ENCODE data around the gene KCNH2. TPM values are rescaled to one million over a fixed set of nuclear protein-coding genes. Genes with fewer than 3 reads are reported as not detected.

Gene KCNH2
- total and polyA plus RNA-seq, 2 of the 13 experiments (the other 11 are each of a cell fraction or from before 2014, with no cell fraction given): 0.09 to 0.11 TPM

DNA sequence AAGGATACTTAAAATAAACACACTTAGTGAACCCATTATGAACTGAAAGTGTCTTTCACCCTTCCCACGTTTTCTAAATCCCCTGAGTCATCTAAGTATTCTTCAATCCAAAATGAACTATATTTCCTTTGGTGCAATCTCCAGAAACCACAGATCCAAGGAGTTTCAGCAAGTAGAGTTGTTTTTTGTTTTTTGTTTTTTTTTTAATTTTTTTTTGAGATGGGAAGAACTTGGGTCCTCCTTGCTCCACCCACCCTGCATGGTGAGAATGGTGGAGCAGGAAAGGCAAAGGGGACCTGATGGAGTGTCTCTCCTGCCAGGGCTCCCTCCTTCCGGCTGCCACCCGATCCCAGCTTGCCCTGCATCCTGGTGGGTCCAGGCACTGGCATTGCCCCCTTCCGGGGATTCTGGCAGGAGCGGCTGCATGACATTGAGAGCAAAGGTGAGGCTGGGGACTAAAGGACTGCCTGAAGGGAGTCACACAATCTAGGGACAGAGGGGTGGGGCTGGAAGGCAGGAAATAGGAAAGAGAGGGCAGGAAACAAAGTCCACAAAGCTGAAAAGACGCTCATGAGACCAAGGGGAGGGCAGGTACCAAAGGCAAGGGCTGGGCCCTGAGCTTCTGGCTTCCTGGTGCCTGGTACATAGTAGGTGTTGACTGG is 34.0 kb upstream of the KCNH2 start (continued):
- peak; percentile 41 for TF ChIP-seq ZNF18 (CRISPR knock-in tag; IDR thresholded peaks at IDR 0.05; ENCODE audit: insufficient replicate concordance)
- no peak for TF ChIP-seq ZSCAN21 (CRISPR knock-in tag; IDR thresholded peaks at IDR 0.05; ENCODE audit: borderline replicate concordance)
- no peak for TF ChIP-seq HES4 (CRISPR knock-in tag; IDR thresholded peaks at IDR 0.05; ENCODE audit: borderline replicate concordance)
- no peak for TF ChIP-seq ARNT2 (CRISPR knock-in tag; IDR thresholded peaks at IDR 0.05; ENCODE audit: low read depth)
- TF ChIP-seq, protein P1, sequence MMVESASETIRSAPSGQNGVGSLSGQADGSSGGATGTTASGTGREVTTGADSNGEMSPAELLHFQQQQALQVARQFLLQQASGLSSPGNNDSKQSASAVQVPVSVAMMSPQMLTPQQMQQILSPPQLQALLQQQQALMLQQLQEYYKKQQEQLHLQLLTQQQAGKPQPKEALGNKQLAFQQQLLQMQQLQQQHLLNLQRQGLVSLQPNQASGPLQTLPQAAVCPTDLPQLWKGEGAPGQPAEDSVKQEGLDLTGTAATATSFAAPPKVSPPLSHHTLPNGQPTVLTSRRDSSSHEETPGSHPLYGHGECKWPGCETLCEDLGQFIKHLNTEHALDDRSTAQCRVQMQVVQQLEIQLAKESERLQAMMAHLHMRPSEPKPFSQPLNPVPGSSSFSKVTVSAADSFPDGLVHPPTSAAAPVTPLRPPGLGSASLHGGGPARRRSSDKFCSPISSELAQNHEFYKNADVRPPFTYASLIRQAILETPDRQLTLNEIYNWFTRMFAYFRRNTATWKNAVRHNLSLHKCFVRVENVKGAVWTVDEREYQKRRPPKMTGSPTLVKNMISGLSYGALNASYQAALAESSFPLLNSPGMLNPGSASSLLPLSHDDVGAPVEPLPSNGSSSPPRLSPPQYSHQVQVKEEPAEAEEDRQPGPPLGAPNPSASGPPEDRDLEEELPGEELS (CRISPR knock-in tag; IDR thresholded peaks at IDR 0.05): peak; percentile 54; the same call in 1 of the 2 replicates
- TF ChIP-seq, protein P2, sequence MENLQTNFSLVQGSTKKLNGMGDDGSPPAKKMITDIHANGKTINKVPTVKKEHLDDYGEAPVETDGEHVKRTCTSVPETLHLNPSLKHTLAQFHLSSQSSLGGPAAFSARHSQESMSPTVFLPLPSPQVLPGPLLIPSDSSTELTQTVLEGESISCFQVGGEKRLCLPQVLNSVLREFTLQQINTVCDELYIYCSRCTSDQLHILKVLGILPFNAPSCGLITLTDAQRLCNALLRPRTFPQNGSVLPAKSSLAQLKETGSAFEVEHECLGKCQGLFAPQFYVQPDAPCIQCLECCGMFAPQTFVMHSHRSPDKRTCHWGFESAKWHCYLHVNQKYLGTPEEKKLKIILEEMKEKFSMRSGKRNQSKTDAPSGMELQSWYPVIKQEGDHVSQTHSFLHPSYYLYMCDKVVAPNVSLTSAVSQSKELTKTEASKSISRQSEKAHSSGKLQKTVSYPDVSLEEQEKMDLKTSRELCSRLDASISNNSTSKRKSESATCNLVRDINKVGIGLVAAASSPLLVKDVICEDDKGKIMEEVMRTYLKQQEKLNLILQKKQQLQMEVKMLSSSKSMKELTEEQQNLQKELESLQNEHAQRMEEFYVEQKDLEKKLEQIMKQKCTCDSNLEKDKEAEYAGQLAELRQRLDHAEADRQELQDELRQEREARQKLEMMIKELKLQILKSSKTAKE (CRISPR knock-in tag; IDR thresholded peaks at IDR 0.05; ENCODE audit: borderline replicate concordance): no peak
- peak; percentile 46; the same call in 1 of the 2 replicates for TF ChIP-seq ZFY (CRISPR knock-in tag; IDR thresholded peaks at IDR 0.05)
- no peak for TF ChIP-seq SRSF9 (IDR thresholded peaks at IDR 0.05; ENCODE audit: borderline replicate concordance, insufficient read depth, low read depth, low read length, poor library complexity, severe bottlenecking)
- TF ChIP-seq FOXP1 (IDR thresholded peaks at IDR 0.05): no peak
- TF ChIP-seq FOXP1 (CRISPR knock-in tag; IDR thresholded peaks at IDR 0.05): no peak
- peak; percentile 15; the same call in 1 of the 2 replicates for TF ChIP-seq TFE3 (CRISPR knock-in tag; IDR thresholded peaks at IDR 0.05)
- no peak for TF ChIP-seq RFX3 (CRISPR knock-in tag; IDR thresholded peaks at IDR 0.05)
- no peak for TF ChIP-seq PHB2 (IDR thresholded peaks at IDR 0.05; ENCODE audit: partially characterized antibody)
- TF ChIP-seq ZNF615 (CRISPR knock-in tag; IDR thresholded peaks at IDR 0.05; ENCODE audit: borderline replicate concordance): no peak
- TF ChIP-seq FOXO1 (CRISPR knock-in tag; IDR thresholded peaks at IDR 0.05): no peak; the same call in 1 of the 2 replicates
- TF ChIP-seq GMEB2 (CRISPR knock-in tag; IDR thresholded peaks at IDR 0.05; ENCODE audit: low read depth): no peak
- no peak for TF ChIP-seq GABPA (IDR thresholded peaks at IDR 0.05; ENCODE audit: low read depth, low read length)
- peak; percentile 78 for TF ChIP-seq GABPA (CRISPR knock-in tag; IDR thresholded peaks at IDR 0.05; ENCODE audit: low read depth)

All from HepG2 (cell line).